ENCODE data around the gene NTN3. TPM values are rescaled to one million over a fixed set of nuclear protein-coding genes. Genes with fewer than 3 reads are reported as not detected.

NTN3 gene
- total RNA-seq, 1 experiment from 2014 or later = 0.87 TPM

DNA sequence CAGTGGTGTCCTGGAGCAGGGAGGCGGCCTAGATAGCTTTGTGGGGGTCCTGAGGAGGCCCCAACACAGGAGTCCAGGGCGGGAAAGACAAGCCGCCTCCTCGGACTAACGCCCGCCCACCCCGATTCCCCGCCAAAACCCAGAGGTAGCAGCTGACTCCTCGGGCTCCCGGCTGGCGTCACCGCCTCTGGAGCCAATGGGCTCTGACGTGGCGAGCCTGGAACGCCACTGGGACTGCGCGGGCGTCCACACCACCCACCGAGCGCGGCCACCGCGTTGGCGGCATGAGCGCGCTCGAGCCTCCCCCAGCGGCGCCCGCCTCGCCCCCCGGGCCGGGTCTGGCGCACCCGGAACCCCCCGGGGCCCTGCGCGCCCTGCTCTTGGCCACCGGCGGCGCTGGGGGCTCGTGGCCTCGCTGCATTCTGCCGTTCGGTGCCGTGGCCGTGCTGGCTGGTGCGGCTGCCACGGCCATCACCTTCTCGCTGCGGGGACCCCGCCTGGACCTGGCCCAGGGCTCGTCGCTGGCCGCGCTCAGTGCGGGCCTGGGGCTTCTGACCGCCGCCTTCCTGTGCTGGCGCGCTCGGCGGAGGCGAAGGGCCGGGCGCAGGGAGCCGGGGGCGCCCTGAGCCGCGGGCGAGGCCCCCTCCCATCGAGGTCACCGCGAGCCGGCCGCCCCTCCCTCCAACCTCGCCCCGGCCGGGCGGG lies 3.4 kb upstream of the NTN3 start:
- Histone ChIP-seq H3K36me3 (ENCODE audit: low read depth) (no peaks in the 10 kb centered on the region), H3K9me2 (ENCODE audit: insufficient read depth) (no peaks in the 10 kb centered on the region), H3K4me1 (replicated peaks; ENCODE audit: insufficient read depth) (peaks cover 24% of the 10 kb centered on the region; the same call in 1 of the 2 replicates), H3K27ac (no peak overlapping the region), H3K79me2 (ENCODE audit: low read depth) (no peaks in the 10 kb centered on the region), H2AFZ (peak overlapping the region; percentile 57; the same call in 1 of the 2 replicates), H3K27me3 (ENCODE audit: insufficient read depth, low read depth) (no peaks in the 10 kb centered on the region), H3K4me3 (peak overlapping the region; percentile 56; the same call in 1 of the 2 replicates), H3K9me3 (ENCODE audit: insufficient read depth, low read depth) (no peaks in the 10 kb centered on the region), H3K4me2 (peak overlapping the region; percentile 98), H3F3A (ENCODE audit: insufficient read depth, low read depth) (peaks cover 28% of the 10 kb centered on the region; the same call in 1 of the 2 replicates), H4K20me1 (ENCODE audit: insufficient read depth) (peaks cover 6% of the 10 kb centered on the region; the same call in 1 of the 2 replicates)
- peak in 1 of 2 experiments; percentile 67 for DNase-seq
- intact Hi-C loops (cut with micrococcal nuclease; ENCODE audit: unreplicated experiment) = no loop called here
- no TSS peak for BruUV-seq (replicated peaks)
- ChIA-PET CTCF (no interaction called here), POLR2A (ENCODE audit: unreplicated experiment) (interaction anchor here (0.6 to 0.7 kb wide), 3 partner anchors 8 to 301 kb away, joined by 3 to 16 read pairs (median 7); no protein-coding TSS in a partner anchor)
- TF ChIP-seq EZH2 (IDR thresholded peaks at IDR 0.05; ENCODE audit: low read depth) (no peak), CTCF (conservative IDR thresholded peaks at IDR 0.05) (no peak)

DNA sequence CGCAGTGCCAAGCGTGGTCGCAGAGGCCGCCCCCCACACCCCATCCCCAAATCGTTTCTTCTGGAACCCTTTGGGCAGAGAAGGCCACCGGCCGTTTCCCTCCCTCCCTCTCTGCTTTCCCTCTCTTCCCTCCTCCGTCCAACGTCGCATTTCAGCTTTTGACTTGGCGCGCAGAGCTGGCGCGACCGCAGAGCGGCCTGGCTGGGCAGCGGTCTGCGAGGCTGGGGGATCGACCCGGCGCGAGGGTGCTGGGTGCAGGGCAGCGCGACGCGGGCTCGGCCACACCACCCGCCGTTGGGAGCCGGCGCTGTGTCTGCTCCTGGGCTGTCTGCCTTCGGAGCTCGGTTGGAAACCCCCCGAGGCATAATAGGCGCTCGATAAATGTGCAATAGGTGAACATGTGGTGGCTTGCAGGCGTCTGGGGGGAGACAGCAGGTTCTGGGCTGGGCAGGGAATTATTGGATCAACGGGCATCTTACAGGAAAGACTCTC lies 2.8 kb upstream of the NTN3 start:
- no peaks in the 10 kb centered on the region for H3K27me3 ChIP-seq (ENCODE audit: insufficient read depth, low read depth)
- H3K9me3 ChIP-seq (ENCODE audit: insufficient read depth, low read depth) = no peaks in the 10 kb centered on the region
- H3K9me2 ChIP-seq (ENCODE audit: insufficient read depth) = no peaks in the 10 kb centered on the region
- peak overlapping the region; percentile 56 for H3K4me3 ChIP-seq
- peak; percentile 35 to 51 for DNase-seq
- peak overlapping the region; percentile 98 for H3K4me2 ChIP-seq
- H3K36me3 ChIP-seq (ENCODE audit: low read depth) = no peaks in the 10 kb centered on the region
- intact Hi-C loops (cut with micrococcal nuclease; ENCODE audit: unreplicated experiment) = no loop called here
- no peak overlapping the region for H3K27ac ChIP-seq
- H3K79me2 ChIP-seq (ENCODE audit: low read depth) = no peaks in the 10 kb centered on the region
- H3F3A ChIP-seq (ENCODE audit: insufficient read depth, low read depth) = peaks cover 34% of the 10 kb centered on the region; the same call in 1 of the 2 replicates
- TF ChIP-seq CTCF (conservative IDR thresholded peaks at IDR 0.05) (no peak), EZH2 (IDR thresholded peaks at IDR 0.05; ENCODE audit: low read depth) (no peak)
- no TSS peak for BruUV-seq (replicated peaks)
- POLR2A ChIA-PET (ENCODE audit: unreplicated experiment) = interaction anchor here (0.7 kb wide), 1 partner anchor 9 kb away, joined by 16 read pairs; no protein-coding TSS in a partner anchor
- H4K20me1 ChIP-seq (ENCODE audit: insufficient read depth) = peaks cover 4% of the 10 kb centered on the region; the same call in 1 of the 2 replicates
- peak overlapping the region; percentile 57 for H2AFZ ChIP-seq
- CTCF ChIA-PET = no interaction called here
- H3K4me1 ChIP-seq (replicated peaks; ENCODE audit: insufficient read depth) = peaks cover 26% of the 10 kb centered on the region; the same call in 1 of the 2 replicates

- H3K4me2 ChIP-seq = peak overlapping the region; percentile 98
- no peak overlapping the region for H2AFZ ChIP-seq
- ChIA-PET CTCF (no interaction called here), POLR2A (ENCODE audit: unreplicated experiment) (interaction anchor here (0.7 kb wide), 1 partner anchor 10 kb away, joined by 16 read pairs; no protein-coding TSS in a partner anchor)
- TSS peak; percentile 16 for BruUV-seq (replicated peaks)
- H3K4me1 ChIP-seq (replicated peaks; ENCODE audit: insufficient read depth) = peaks cover 21% of the 10 kb centered on the region; the same call in 1 of the 2 replicates
- H3K36me3 ChIP-seq (ENCODE audit: low read depth) = no peaks in the 10 kb centered on the region
- intact Hi-C loops (cut with micrococcal nuclease; ENCODE audit: unreplicated experiment) = no loop called here
- no peaks in the 10 kb centered on the region for H3K9me2 ChIP-seq (ENCODE audit: insufficient read depth)
- TF ChIP-seq CTCF (conservative IDR thresholded peaks at IDR 0.05) = no peak
- no peak for TF ChIP-seq EZH2 (IDR thresholded peaks at IDR 0.05; ENCODE audit: low read depth)
- peaks cover 2% of the 10 kb centered on the region; the same call in 1 of the 2 replicates for H4K20me1 ChIP-seq (ENCODE audit: insufficient read depth)
- H3K27ac ChIP-seq = no peak overlapping the region
- peaks cover 34% of the 10 kb centered on the region; the same call in 1 of the 2 replicates for H3F3A ChIP-seq (ENCODE audit: insufficient read depth, low read depth)
- no peaks in the 10 kb centered on the region for H3K79me2 ChIP-seq (ENCODE audit: low read depth)
- peak in 1 of 2 experiments; percentile 37 for DNase-seq
- H3K4me3 ChIP-seq = peak overlapping the region; percentile 56; the same call in 1 of the 2 replicates
- no peaks in the 10 kb centered on the region for H3K27me3 ChIP-seq (ENCODE audit: insufficient read depth, low read depth)
- no peaks in the 10 kb centered on the region for H3K9me3 ChIP-seq (ENCODE audit: insufficient read depth, low read depth)
Measured at GRCh38 chr16:2468725-2469398, 2.2 kb upstream of the NTN3 start.
